ENCODE results near the gene OR2C3.
A peak's percentile ranks its signal among the peaks of the same experiment; 100 is the strongest.

DNA sequence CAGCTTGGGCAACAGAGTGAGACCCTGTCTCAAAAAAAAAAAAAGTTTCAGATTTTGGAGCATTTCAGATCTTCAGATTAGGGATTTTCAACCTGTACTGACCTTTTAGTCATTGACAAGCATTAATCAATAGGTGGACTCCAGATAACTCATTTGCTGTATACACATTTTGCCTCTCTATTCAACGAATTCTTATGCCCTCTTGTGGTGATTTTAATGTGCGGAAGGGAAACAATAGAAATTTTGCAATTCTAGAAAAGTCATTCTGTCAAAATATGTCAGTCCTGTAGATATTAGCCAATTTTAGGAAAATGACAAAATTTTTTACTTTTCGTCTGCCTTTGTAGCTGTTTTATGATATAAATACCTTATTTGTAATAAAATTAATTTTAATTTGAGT is 40.3 kb upstream of the OR2C3 start:
- TF ChIP-seq, protein P1, sequence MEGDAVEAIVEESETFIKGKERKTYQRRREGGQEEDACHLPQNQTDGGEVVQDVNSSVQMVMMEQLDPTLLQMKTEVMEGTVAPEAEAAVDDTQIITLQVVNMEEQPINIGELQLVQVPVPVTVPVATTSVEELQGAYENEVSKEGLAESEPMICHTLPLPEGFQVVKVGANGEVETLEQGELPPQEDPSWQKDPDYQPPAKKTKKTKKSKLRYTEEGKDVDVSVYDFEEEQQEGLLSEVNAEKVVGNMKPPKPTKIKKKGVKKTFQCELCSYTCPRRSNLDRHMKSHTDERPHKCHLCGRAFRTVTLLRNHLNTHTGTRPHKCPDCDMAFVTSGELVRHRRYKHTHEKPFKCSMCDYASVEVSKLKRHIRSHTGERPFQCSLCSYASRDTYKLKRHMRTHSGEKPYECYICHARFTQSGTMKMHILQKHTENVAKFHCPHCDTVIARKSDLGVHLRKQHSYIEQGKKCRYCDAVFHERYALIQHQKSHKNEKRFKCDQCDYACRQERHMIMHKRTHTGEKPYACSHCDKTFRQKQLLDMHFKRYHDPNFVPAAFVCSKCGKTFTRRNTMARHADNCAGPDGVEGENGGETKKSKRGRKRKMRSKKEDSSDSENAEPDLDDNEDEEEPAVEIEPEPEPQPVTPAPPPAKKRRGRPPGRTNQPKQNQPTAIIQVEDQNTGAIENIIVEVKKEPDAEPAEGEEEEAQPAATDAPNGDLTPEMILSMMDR (IDR thresholded peaks at IDR 0.05; ENCODE audit: low read length): peak; percentile 51
- TF ChIP-seq EZH2 (IDR thresholded peaks at IDR 0.05; ENCODE audit: borderline replicate concordance, low read length): no peak
